ENCODE results near the gene UBE3B. TPM values are rescaled to one million over a fixed set of nuclear protein-coding genes. Genes with fewer than 3 reads are reported as not detected.

The UBE3B gene
- total and polyA plus RNA-seq, 2 donors: 22.7 to 40.1 TPM

DNA sequence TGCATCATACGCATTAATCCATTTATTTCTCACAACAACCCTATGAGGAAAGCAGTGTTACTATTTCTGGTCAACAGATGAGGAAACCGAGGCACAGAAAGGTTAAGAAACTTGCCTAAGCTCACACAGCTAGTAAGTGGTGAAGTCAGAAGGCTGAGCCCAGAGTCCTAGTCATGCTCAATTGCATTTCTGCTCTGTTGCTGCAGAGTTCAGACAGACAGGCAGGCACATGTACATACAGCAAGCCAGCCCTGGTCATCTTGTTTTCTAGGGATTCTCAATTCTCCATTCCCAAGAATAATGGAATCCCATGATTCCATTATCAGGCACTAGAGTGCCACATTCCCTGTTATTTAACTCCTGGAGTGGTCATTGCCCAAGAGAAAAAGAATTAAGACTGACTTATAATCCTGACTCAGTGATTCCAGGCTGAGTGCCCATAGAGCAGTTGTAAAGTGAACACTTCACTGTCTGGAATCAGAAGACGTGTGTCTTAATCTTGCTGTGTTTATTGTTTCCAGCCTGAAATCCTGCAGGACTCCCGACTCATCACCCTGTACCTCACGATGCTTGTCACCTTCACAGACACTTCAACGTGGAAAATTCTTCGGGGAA is 10.7 kb downstream of the UBE3B start:
- DNase-seq (ENCODE audit: extremely low spot score): no peak
- H3K36me3 ChIP-seq (ENCODE audit: insufficient read depth): peaks cover 27% of the 10 kb centered on the region
- H3K27ac ChIP-seq (ENCODE audit: low read depth): no peak overlapping the region
- WGBS: 78% methylated on average over 7 of the region's 7 CpGs
- H3K4me1 ChIP-seq (ENCODE audit: insufficient read depth): no peaks in the 10 kb centered on the region
- no peak overlapping the region for H3K4me3 ChIP-seq (ENCODE audit: low read depth, low read length)

DNA sequence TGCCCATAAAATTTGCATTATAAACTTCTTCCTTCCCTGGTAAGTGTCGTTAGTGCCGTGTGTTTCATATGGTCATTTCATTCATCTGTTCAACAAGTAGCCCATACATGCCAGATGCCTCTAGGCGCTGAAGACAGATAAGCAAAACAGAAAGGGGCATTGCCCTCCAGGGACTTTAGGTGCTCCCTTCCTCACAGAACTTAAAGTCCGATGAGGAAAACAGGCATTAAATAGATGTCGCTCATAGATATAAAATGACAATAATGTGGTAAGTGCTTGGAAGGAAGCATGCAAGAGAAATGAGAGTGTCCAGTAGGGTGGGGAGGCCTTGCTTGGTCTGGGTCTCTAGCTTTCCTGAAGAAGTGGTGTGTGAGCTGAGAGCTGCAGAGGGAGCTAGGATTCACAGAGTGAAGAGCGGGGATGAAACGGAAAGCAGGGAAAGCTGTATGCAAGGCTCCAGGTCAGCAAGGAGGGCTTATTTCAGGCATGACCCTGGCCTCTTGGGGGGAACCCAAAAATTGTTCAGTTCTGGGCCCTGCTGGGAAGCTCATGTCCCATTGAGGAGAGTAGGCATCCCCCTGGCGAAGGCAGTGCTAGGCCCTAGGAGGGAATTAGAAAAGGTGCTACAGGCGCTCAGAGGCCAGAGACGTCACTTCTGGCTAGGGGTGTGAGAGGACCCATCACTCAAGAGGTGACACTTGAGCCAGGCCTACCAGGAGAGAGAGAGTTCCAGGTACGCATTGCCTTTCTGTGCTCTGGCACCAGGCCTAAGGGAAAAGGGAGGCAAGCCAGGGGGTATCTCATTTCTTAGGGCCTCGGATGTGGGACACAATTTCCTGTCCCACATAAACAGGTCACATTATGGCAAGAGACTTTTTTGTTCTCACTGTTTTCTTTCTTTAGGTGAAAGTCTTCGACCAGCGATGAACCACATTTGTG is 11.9 kb downstream of the UBE3B start:
- no peaks in the 10 kb centered on the region for H3K4me1 ChIP-seq (ENCODE audit: insufficient read depth)
- no peak overlapping the region for H3K27ac ChIP-seq (ENCODE audit: low read depth)
- WGBS: 92% methylated on average over 14 of the region's 14 CpGs
- DNase-seq (ENCODE audit: extremely low spot score): no peak
- H3K36me3 ChIP-seq (ENCODE audit: insufficient read depth): peaks cover 25% of the 10 kb centered on the region
- no peak overlapping the region for H3K4me3 ChIP-seq (ENCODE audit: low read depth, low read length)

DNA sequence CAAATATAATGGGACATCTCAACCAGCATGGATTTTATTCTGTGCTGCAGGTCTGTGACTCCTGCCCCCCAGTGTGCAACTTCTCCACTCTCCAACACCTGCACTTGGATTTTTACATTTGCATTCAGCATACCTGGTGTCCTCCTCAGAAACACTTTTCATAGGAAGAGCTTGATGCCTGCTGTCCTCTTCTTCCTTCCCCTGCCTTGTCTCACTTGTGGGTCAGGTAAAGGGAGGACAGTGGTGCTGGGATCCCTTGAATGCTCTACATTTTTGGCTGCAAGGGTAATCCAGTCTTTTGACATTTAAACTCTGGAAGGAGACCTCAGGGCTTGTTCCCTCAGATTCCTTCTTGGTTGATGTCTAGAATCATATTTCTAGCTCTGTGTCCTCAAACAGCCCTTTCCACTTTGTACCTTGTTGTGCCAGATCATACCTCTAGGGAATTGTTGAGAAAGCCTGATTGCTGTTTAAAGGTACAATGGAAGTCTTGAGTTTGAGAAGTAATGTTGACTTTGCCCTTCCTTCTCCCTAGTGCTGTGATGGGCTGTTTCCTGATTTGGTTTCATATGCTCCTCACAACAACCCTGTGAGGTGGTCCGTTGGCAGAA is 12.6 kb downstream of the UBE3B start:
- WGBS: 87% methylated on average over 1 of the region's 1 CpG
- no peaks in the 10 kb centered on the region for H3K4me1 ChIP-seq (ENCODE audit: insufficient read depth)
- peaks cover 25% of the 10 kb centered on the region for H3K36me3 ChIP-seq (ENCODE audit: insufficient read depth)
- no peak overlapping the region for H3K27ac ChIP-seq (ENCODE audit: low read depth)
- H3K4me3 ChIP-seq (ENCODE audit: low read depth, low read length): no peak overlapping the region
- no peak for DNase-seq (ENCODE audit: extremely low spot score)

- Histone ChIP-seq H3K4me1 (ENCODE audit: insufficient read depth) (no peaks in the 10 kb centered on the region), H3K27ac (ENCODE audit: low read depth) (no peak overlapping the region), H3K4me3 (ENCODE audit: low read depth, low read length) (no peak overlapping the region), H3K36me3 (ENCODE audit: insufficient read depth) (peaks cover 25% of the 10 kb centered on the region)
- DNase-seq (ENCODE audit: extremely low spot score): no peak
- 91% methylated on average over 4 of the region's 4 CpGs for whole genome bisulfite sequencing
These were observed 14.2 kb downstream of the UBE3B start for GRCh38 chr12:109491671-109492070.

- 78% methylated on average over 5 of the region's 5 CpGs for WGBS
- Histone ChIP-seq H3K27ac (ENCODE audit: low read depth) (no peak overlapping the region), H3K4me3 (ENCODE audit: low read depth, low read length) (no peak overlapping the region), H3K36me3 (ENCODE audit: insufficient read depth) (peaks cover 19% of the 10 kb centered on the region), H3K4me1 (ENCODE audit: insufficient read depth) (no peaks in the 10 kb centered on the region)
- no peak for DNase-seq (ENCODE audit: extremely low spot score)
These were observed 14.9 kb downstream of the UBE3B start for GRCh38 chr12:109492371-109492770.

DNA sequence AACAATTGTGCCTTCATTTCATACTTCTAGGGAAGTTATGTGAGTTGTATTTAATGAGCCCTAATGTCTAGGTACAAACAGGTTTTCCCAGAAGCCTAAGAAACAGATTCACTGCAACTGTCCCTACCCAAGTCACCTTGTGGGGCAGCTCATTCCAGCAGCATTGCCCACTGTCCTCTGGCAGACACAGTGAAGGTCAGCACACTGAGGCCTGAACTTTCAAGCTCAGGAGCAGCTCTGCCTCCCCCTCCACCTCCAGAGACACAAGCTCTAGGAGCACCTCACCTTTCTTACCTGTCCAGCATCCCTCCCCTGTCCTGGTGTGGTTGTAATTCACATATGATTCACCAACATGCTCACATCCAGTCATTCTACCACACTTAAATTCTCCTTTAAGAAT is 15.7 kb downstream of the UBE3B start:
- Histone ChIP-seq H3K4me1 (ENCODE audit: insufficient read depth) (no peaks in the 10 kb centered on the region), H3K36me3 (ENCODE audit: insufficient read depth) (peaks cover 20% of the 10 kb centered on the region), H3K4me3 (ENCODE audit: low read depth, low read length) (no peak overlapping the region), H3K27ac (ENCODE audit: low read depth) (no peak overlapping the region)
- no peak for DNase-seq (ENCODE audit: extremely low spot score)

DNA sequence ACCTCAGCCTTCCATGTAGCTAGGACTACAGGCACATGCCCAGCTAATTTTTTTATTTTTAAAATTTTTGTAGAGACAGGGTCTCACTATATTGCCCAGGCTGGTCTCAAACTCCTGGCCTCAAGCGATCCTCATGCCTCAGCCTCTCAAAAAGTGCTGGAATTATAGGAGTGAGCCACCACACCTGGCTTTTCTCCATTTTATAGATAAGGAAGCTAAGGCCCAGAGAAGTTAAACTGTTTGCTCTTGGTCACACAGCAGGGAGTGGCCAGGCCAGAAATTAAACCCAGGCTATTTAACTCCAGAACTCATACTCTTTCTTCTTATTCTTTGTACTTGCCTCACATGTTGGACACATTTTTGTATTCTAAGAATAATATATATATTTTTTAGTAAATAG is 16.5 kb downstream of the UBE3B start:
- DNase-seq (ENCODE audit: extremely low spot score): no peak
- Histone ChIP-seq H3K4me3 (ENCODE audit: low read depth, low read length) (no peak overlapping the region), H3K4me1 (ENCODE audit: insufficient read depth) (no peaks in the 10 kb centered on the region), H3K27ac (ENCODE audit: low read depth) (no peak overlapping the region), H3K36me3 (ENCODE audit: insufficient read depth) (peaks cover 15% of the 10 kb centered on the region)
- 97% methylated on average over 1 of the region's 1 CpG for WGBS

- peaks cover 11% of the 10 kb centered on the region for H3K36me3 ChIP-seq (ENCODE audit: insufficient read depth)
These were observed 17.0 kb downstream of the UBE3B start for GRCh38 chr12:109494348-109494881.

GRCh38 chr12:109495012-109495411 is 17.6 kb downstream of the UBE3B start:
- Histone ChIP-seq H3K27ac (ENCODE audit: low read depth) (no peak overlapping the region), H3K4me3 (ENCODE audit: low read depth, low read length) (no peak overlapping the region), H3K36me3 (ENCODE audit: insufficient read depth) (peaks cover 5% of the 10 kb centered on the region), H3K4me1 (ENCODE audit: insufficient read depth) (no peaks in the 10 kb centered on the region)
- no peak for DNase-seq (ENCODE audit: extremely low spot score)

More at GRCh38 chr12:109494348-109494881, 17.0 kb downstream of the UBE3B start:
- 97% methylated on average over 7 of the region's 7 CpGs for WGBS
- no peaks in the 10 kb centered on the region for H3K4me1 ChIP-seq (ENCODE audit: insufficient read depth)
- H3K27ac ChIP-seq (ENCODE audit: low read depth): no peak overlapping the region
- DNase-seq (ENCODE audit: extremely low spot score): no peak
- H3K4me3 ChIP-seq (ENCODE audit: low read depth, low read length): no peak overlapping the region

DNA sequence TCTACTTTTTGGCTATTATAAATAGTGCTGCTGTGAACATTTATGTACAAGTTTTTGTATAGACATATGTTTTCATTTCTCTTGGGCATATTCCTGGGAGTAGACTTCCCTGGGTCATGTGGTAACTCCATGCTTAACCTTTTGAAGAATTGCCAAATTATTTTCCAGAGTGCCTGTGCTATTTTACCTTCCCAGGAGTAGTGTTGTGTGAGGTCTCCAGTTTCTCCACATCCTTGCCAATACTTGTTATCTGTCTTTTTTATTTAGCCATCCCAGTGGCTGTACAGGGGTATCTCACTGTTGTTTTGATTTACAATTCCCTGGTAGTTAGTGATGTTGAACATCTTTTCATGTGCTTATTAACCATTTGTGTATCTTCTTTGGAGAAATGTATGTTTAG is 18.9 kb downstream of the UBE3B start:
- Histone ChIP-seq H3K4me3 (ENCODE audit: low read depth, low read length) (no peak overlapping the region), H3K36me3 (ENCODE audit: insufficient read depth) (peaks cover 5% of the 10 kb centered on the region), H3K27ac (ENCODE audit: low read depth) (no peak overlapping the region), H3K4me1 (ENCODE audit: insufficient read depth) (no peaks in the 10 kb centered on the region)
- no peak for DNase-seq (ENCODE audit: extremely low spot score)

GRCh38 chr12:109497675-109498074 is 20.2 kb downstream of the UBE3B start:
- Histone ChIP-seq H3K27ac (ENCODE audit: low read depth) (no peak overlapping the region), H3K36me3 (ENCODE audit: insufficient read depth) (peaks cover 5% of the 10 kb centered on the region)
- WGBS: 79% methylated on average over 7 of the region's 7 CpGs

DNA sequence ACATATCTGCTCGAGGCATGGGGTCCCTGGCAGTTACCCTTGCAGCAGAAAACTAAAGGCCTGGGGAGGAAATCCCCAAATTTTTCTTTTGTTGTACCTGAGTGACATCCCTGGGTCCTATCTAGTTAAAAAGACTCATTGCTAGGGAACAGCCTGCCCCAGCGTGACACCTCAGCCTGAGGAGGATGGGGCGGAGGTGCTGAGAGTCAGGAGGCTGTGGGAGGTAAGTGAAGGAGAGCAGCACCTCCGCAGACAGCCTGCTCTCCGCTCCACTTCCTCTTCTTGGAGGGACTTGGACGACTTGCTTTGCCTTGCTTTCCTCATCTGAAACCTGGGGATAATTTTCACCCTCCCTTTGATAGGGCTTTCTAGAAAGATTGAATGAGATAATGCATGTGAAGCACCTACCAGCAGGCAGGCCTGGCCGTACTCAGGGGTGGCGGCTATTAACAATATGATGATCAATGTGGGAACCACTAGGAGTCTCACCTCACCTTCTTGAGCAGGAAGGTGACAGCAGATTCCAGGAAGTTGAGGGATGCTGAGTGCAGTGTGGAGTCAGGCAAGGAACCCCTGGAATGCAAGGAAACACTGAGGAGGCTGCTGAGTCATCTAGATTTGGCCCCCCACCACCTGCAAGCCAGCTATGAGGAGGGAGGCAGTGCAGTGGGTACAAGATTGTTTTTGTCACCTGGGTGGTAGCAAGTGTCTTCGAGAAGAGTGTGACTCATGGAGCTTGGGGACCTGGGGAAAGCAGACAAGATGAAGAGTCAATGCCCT is 23.2 kb downstream of the UBE3B start:
- 88% methylated on average over 9 of the region's 9 CpGs for WGBS
- H3K4me1 ChIP-seq (ENCODE audit: insufficient read depth): no peaks in the 10 kb centered on the region
- no peak overlapping the region for H3K4me3 ChIP-seq (ENCODE audit: low read depth, low read length)
- H3K36me3 ChIP-seq (ENCODE audit: insufficient read depth): peaks cover 7% of the 10 kb centered on the region
- H3K27ac ChIP-seq (ENCODE audit: low read depth): no peak overlapping the region
- no peak for DNase-seq (ENCODE audit: extremely low spot score)

More at GRCh38 chr12:109497675-109498074, 20.2 kb downstream of the UBE3B start:
- H3K4me3 ChIP-seq (ENCODE audit: low read depth, low read length): no peak overlapping the region
- H3K4me1 ChIP-seq (ENCODE audit: insufficient read depth): no peaks in the 10 kb centered on the region
- DNase-seq (ENCODE audit: extremely low spot score): no peak

DNA sequence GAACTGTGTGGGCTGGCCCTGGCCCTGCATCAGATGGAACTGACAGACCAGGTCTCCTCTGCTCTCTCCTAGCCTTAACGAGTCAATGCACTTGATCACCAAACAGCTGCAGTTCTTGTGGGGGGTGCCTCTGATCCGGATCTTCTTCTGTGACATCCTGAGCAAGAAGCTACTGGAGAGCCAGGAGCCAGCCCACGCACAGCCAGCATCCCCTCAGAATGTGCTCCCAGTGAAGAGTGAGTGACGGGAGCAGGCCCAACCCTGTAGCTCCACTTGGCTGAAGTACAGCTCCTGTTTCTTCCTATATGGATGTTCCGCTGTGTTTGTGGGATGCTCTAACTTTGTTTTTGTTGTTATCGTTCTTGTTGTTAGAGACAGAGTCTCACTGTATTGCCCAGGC is 23.9 kb downstream of the UBE3B start:
- no peak for DNase-seq (ENCODE audit: extremely low spot score)
- H3K4me1 ChIP-seq (ENCODE audit: insufficient read depth): no peaks in the 10 kb centered on the region
- H3K36me3 ChIP-seq (ENCODE audit: insufficient read depth): peaks cover 10% of the 10 kb centered on the region
- no peak overlapping the region for H3K4me3 ChIP-seq (ENCODE audit: low read depth, low read length)
- 94% methylated on average over 6 of the region's 6 CpGs for WGBS
- no peak overlapping the region for H3K27ac ChIP-seq (ENCODE audit: low read depth)
